Immature natural killer cell (primary cell): ENCODE measurements around the gene MATN4. TPM values are rescaled to one million over a fixed set of nuclear protein-coding genes. Genes with fewer than 3 reads are reported as not detected.

ENCODE experiments used
- DNase-seq, 3 donors: peaks; one replicate each; pipeline ENCODE4 v3.0.0; 2022; ENCODE audit warnings: mixed read lengths in 1 of 3
- H3K27ac Mint-ChIP-seq, 6 donors: one replicate each; pipeline ENCODE4 v1.8.0; 2020; ENCODE audit warnings: mixed read lengths in 6 of 6, mild to moderate bottlenecking in 5 of 6, inconsistent platforms in 4 of 6, moderate library complexity in 3 of 6
- H3K27me3 Mint-ChIP-seq, 3 donors: one replicate each; pipeline ENCODE4 v1.8.0; 2020 to 2021; ENCODE audit warnings: low read depth in 3 of 3, mild to moderate bottlenecking in 3 of 3, mixed read lengths in 3 of 3, moderate library complexity in 3 of 3, inconsistent platforms in 1 of 3
- H3K36me3 Mint-ChIP-seq, 3 donors: one replicate each; pipeline ENCODE4 v1.8.0; 2020; ENCODE audit warnings: mixed read lengths in 3 of 3, inconsistent platforms in 2 of 3, mild to moderate bottlenecking in 2 of 3
- H3K4me1 Mint-ChIP-seq, 2 donors: one replicate each; pipeline ENCODE4 v1.8.0; 2020; ENCODE audit warnings: inconsistent platforms in 2 of 2, mild to moderate bottlenecking in 2 of 2, mixed read lengths in 2 of 2, moderate library complexity in 1 of 2
- H3K4me3 Mint-ChIP-seq, 5 donors: one replicate each; pipeline ENCODE4 v1.8.0; 2020; ENCODE audit warnings: mild to moderate bottlenecking in 5 of 5, mixed read lengths in 5 of 5, inconsistent platforms in 3 of 5, moderate library complexity in 3 of 5
- H3K9me3 Mint-ChIP-seq, 6 donors: one replicate each; pipeline ENCODE4 v1.8.0; 2020; ENCODE audit warnings: mild to moderate bottlenecking in 6 of 6, mixed read lengths in 6 of 6, inconsistent platforms in 4 of 6, moderate library complexity in 3 of 6
- polyA plus RNA-seq, 3 donors: library from polyadenylated mRNA; unstranded; fragments of 300-500 nt; fragmentation: Illumina TruSeq; gene quantifications; one replicate each; pipeline ENCODE4 v1.2.3, GENCODE V29; 2021

MATN4 gene
- polyA plus RNA-seq, 3 donors from 2014 or later, result not detected

- Mint-ChIP-seq H3K27ac (no peak overlapping the region), H3K9me3 (no peaks in the 10 kb centered on the region), H3K4me3 (no peak overlapping the region), H3K4me1 (no peaks in the 10 kb centered on the region), H3K36me3 (no peaks in the 10 kb centered on the region), H3K27me3 (peaks cover 0 to 2% (median 0%) of the 10 kb centered on the region in 3 donors)
- DNase-seq, result no peak
Measured at GRCh38 chr20:45337367-45338120, 29.4 kb upstream of the MATN4 start.

GRCh38 chr20:45336530-45337366, 28.6 kb upstream of the MATN4 start:
- Mint-ChIP-seq H3K4me1 (no peaks in the 10 kb centered on the region), H3K27ac (no peak overlapping the region), H3K4me3 (no peak overlapping the region), H3K27me3 (peaks cover 0 to 2% (median 0%) of the 10 kb centered on the region in 3 donors), H3K36me3 (no peaks in the 10 kb centered on the region), H3K9me3 (no peaks in the 10 kb centered on the region)
- DNase-seq, result no peak

- no peak overlapping the region for H3K27ac Mint-ChIP-seq
- H3K4me3 Mint-ChIP-seq, result no peak overlapping the region
- H3K4me1 Mint-ChIP-seq, result no peaks in the 10 kb centered on the region
- H3K36me3 Mint-ChIP-seq, result no peaks in the 10 kb centered on the region
- H3K27me3 Mint-ChIP-seq, result no peaks in the 10 kb centered on the region
- no peak for DNase-seq
- H3K9me3 Mint-ChIP-seq, result no peaks in the 10 kb centered on the region
Measured at GRCh38 chr20:45330476-45330875, 22.4 kb upstream of the MATN4 start.

GRCh38 chr20:45329497-45330319, 21.6 kb upstream of the MATN4 start:
- Mint-ChIP-seq H3K9me3 (no peaks in the 10 kb centered on the region), H3K4me3 (no peak overlapping the region), H3K36me3 (no peaks in the 10 kb centered on the region), H3K27me3 (no peaks in the 10 kb centered on the region), H3K4me1 (no peaks in the 10 kb centered on the region), H3K27ac (peak overlapping the region in 1 of 6 donors; percentile 31)
- no peak for DNase-seq

- no peaks in the 10 kb centered on the region for H3K27me3 Mint-ChIP-seq
- no peak overlapping the region for H3K4me3 Mint-ChIP-seq
- H3K9me3 Mint-ChIP-seq, result no peaks in the 10 kb centered on the region
- no peak for DNase-seq
- no peaks in the 10 kb centered on the region for H3K36me3 Mint-ChIP-seq
- H3K27ac Mint-ChIP-seq, result no peak overlapping the region
- no peaks in the 10 kb centered on the region for H3K4me1 Mint-ChIP-seq
Measured at GRCh38 chr20:45328451-45328850, 20.4 kb upstream of the MATN4 start.

GRCh38 chr20:45325371-45325770, 17.3 kb upstream of the MATN4 start:
- Mint-ChIP-seq H3K36me3 (no peaks in the 10 kb centered on the region), H3K4me3 (no peak overlapping the region), H3K9me3 (no peaks in the 10 kb centered on the region), H3K27ac (no peak overlapping the region), H3K27me3 (no peaks in the 10 kb centered on the region), H3K4me1 (peaks cover 9 to 10% of the 10 kb centered on the region in 2 donors)
- DNase-seq, result no peak

- Mint-ChIP-seq H3K4me1 (peaks cover 10 to 14% of the 10 kb centered on the region in 2 donors), H3K4me3 (no peak overlapping the region), H3K36me3 (no peaks in the 10 kb centered on the region), H3K27ac (no peak overlapping the region), H3K9me3 (no peaks in the 10 kb centered on the region), H3K27me3 (no peaks in the 10 kb centered on the region)
- DNase-seq, result no peak
Measured at GRCh38 chr20:45323731-45324130, 15.6 kb upstream of the MATN4 start.

GRCh38 chr20:45322952-45323383, 14.9 kb upstream of the MATN4 start:
- H3K27ac Mint-ChIP-seq, result no peak overlapping the region
- H3K27me3 Mint-ChIP-seq, result peaks cover 0 to 5% (median 0%) of the 10 kb centered on the region in 3 donors
- H3K4me3 Mint-ChIP-seq, result no peak overlapping the region
- H3K36me3 Mint-ChIP-seq, result no peaks in the 10 kb centered on the region
- H3K4me1 Mint-ChIP-seq, result peaks cover 10 to 14% of the 10 kb centered on the region in 2 donors
- no peak for DNase-seq
- no peaks in the 10 kb centered on the region for H3K9me3 Mint-ChIP-seq

- Mint-ChIP-seq H3K4me3 (no peak overlapping the region), H3K36me3 (no peaks in the 10 kb centered on the region), H3K9me3 (no peaks in the 10 kb centered on the region), H3K27ac (peak overlapping the region in 2 of 6 donors; percentile 0 to 65), H3K4me1 (peaks cover 10 to 14% of the 10 kb centered on the region in 2 donors), H3K27me3 (peaks cover 0 to 7% (median 6%) of the 10 kb centered on the region in 3 donors)
- peak; percentile 11 to 19 (median 14) for DNase-seq
Measured at GRCh38 chr20:45320948-45321595, 13.0 kb upstream of the MATN4 start.

GRCh38 chr20:45318948-45319347, 10.8 kb upstream of the MATN4 start:
- H3K27me3 Mint-ChIP-seq, result peaks cover 0 to 12% (median 7%) of the 10 kb centered on the region in 3 donors
- no peaks in the 10 kb centered on the region for H3K9me3 Mint-ChIP-seq
- no peaks in the 10 kb centered on the region for H3K36me3 Mint-ChIP-seq
- H3K27ac Mint-ChIP-seq, result no peak overlapping the region
- DNase-seq, result no peak
- peaks cover 10 to 14% of the 10 kb centered on the region in 2 donors for H3K4me1 Mint-ChIP-seq
- no peak overlapping the region for H3K4me3 Mint-ChIP-seq

GRCh38 chr20:45318386-45318939, 10.4 kb upstream of the MATN4 start:
- peaks cover 10 to 14% of the 10 kb centered on the region in 2 donors for H3K4me1 Mint-ChIP-seq
- H3K36me3 Mint-ChIP-seq, result no peaks in the 10 kb centered on the region
- H3K9me3 Mint-ChIP-seq, result no peaks in the 10 kb centered on the region
- no peak overlapping the region for H3K4me3 Mint-ChIP-seq
- H3K27me3 Mint-ChIP-seq, result peaks cover 0 to 14% (median 7%) of the 10 kb centered on the region in 3 donors
- H3K27ac Mint-ChIP-seq, result no peak overlapping the region
- no peak for DNase-seq

GRCh38 chr20:45317826-45318225, 9.7 kb upstream of the MATN4 start:
- no peaks in the 10 kb centered on the region for H3K36me3 Mint-ChIP-seq
- no peak overlapping the region for H3K4me3 Mint-ChIP-seq
- H3K9me3 Mint-ChIP-seq, result no peaks in the 10 kb centered on the region
- H3K27ac Mint-ChIP-seq, result no peak overlapping the region
- no peak for DNase-seq
- H3K4me1 Mint-ChIP-seq, result peaks cover 10 to 14% of the 10 kb centered on the region in 2 donors
- peaks cover 0 to 15% (median 7%) of the 10 kb centered on the region in 3 donors for H3K27me3 Mint-ChIP-seq
